ENCODE data around the gene PRELID3B. TPM values are rescaled to one million over a fixed set of nuclear protein-coding genes. Genes with fewer than 3 reads are reported as not detected.

Gene PRELID3B
- total RNA-seq, 1 donor from 2014 or later: 45.2 TPM

GRCh38 chr20:59006864-59007664 lies 35.5 kb downstream of the PRELID3B start, which contains the start of gene CTSZ:
Gene CTSZ, minus strand, starts transcription at chr20:59007254. Its CDS starts 126 bp downstream, at chr20:59007128.
- H3K9me3 Mint-ChIP-seq: no peaks in the 10 kb centered on the region
- TF ChIP-seq CTCF (IDR thresholded peaks at IDR 0.05; ENCODE audit: unreplicated experiment): no peak
- no peaks in the 10 kb centered on the region for H3K27me3 Mint-ChIP-seq (ENCODE audit: low read depth)
- peak within 1 kb of the TSS; percentile 75 for H3K27ac Mint-ChIP-seq
- peaks cover 5% of the 10 kb centered on the region for H3K36me3 Mint-ChIP-seq
- peak within 1 kb of the TSS; percentile 72 for H3K4me3 Mint-ChIP-seq
- H3K4me1 Mint-ChIP-seq: peaks cover 42% of the 10 kb centered on the region
- DNase-seq (ENCODE audit: low spot score in 2 of 2, unreplicated experiment in 2 of 2): peak in 1 of 2 experiments; percentile 65

DNA sequence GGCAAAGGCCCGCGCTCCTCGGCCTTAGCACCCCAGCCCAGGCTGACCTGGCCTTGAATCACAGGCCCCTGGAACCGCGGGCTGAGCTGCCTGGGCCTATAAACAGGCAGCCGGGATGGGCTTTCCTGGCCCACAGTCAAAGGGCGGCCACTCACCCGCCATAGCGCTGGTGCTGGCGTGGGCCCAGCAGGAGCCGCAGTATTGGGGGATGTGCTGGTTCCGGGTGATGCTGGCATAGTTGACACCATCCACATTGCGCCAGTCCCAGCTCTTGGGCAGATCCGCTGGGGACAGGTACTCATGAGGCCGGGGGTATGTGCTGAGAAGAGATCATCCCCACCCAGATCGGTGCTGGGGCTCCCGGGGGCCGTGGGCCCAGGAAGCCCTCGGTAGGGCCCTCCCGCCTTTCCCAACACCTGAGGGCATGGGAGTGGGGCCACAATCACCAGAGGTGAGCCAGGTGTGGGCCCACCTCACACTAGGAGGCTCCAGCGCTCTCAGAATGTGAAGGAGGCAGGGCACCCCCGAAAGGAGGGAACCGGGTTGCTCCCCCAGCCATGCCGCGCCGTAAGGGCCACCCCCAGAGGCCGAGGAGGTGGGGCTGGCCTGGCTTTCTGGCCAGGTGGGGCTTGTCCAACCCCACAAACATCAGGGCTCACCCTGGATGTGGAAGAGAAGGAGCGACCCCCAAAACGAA lies 36.3 kb downstream of the PRELID3B start:
- DNase-seq (ENCODE audit: low spot score in 2 of 2, unreplicated experiment in 2 of 2): no peak

GRCh38 chr20:59005523-59006166 lies 36.9 kb downstream of the PRELID3B start:
- TF ChIP-seq CTCF (IDR thresholded peaks at IDR 0.05; ENCODE audit: unreplicated experiment): no peak
- DNase-seq (ENCODE audit: low spot score in 2 of 2, unreplicated experiment in 2 of 2): no peak
- no peaks in the 10 kb centered on the region for H3K9me3 Mint-ChIP-seq
- no peak overlapping the region for H3K27ac Mint-ChIP-seq
- H3K4me1 Mint-ChIP-seq: peaks cover 33% of the 10 kb centered on the region
- peaks cover 9% of the 10 kb centered on the region for H3K36me3 Mint-ChIP-seq
- H3K27me3 Mint-ChIP-seq (ENCODE audit: low read depth): no peaks in the 10 kb centered on the region
- H3K4me3 Mint-ChIP-seq: peak overlapping the region; percentile 63

More for the DNA sequence above, 36.3 kb downstream of the PRELID3B start:
- Mint-ChIP-seq H3K27me3 (ENCODE audit: low read depth) (no peaks in the 10 kb centered on the region), H3K27ac (peak overlapping the region; percentile 9), H3K36me3 (peaks cover 9% of the 10 kb centered on the region), H3K9me3 (no peaks in the 10 kb centered on the region), H3K4me3 (peak overlapping the region; percentile 63), H3K4me1 (peaks cover 40% of the 10 kb centered on the region)
- no peak for TF ChIP-seq CTCF (IDR thresholded peaks at IDR 0.05; ENCODE audit: unreplicated experiment)

DNA sequence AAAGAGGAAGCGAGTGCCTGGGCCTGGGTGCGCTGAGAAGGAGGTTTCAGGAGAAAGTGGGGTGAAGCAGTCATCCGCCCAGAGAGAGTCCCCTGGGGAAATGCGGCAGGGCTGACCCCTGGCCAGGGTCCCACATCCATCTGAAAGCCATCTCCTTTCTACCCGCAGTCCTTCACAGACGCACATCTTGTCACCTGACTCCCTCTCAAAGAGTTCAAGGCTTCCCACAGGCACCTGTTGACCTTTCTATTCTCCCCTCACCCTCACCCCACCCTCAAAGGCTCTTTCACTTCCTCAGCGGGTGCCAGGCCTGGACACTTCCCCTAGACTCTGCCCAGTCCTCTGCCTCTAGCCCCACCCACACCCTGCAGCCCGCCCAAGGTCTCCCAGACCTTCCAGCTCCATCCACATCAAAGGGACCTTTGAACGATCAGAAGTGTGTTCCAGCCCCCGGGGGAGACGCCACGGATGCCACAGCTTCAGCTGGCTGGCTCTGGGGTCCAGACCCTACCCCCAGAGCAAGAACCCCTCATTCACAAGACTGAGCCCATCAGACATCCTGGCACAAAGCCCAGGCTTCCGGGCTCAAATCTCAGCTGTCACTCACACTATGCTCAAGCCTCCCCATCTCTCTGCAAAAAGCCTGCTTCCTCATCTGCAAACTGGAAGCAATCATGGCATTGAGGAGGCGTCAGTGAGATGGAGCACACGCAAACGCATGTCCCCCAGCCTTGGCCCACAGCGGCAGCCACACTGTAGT lies 37.6 kb downstream of the PRELID3B start:
- Mint-ChIP-seq H3K27me3 (ENCODE audit: low read depth) (no peaks in the 10 kb centered on the region), H3K27ac (peak overlapping the region; percentile 30), H3K9me3 (no peaks in the 10 kb centered on the region), H3K36me3 (peaks cover 14% of the 10 kb centered on the region), H3K4me1 (peaks cover 26% of the 10 kb centered on the region), H3K4me3 (peak overlapping the region; percentile 1)
- TF ChIP-seq CTCF (IDR thresholded peaks at IDR 0.05; ENCODE audit: unreplicated experiment): no peak
- no peak for DNase-seq (ENCODE audit: low spot score in 2 of 2, unreplicated experiment in 2 of 2)

GRCh38 chr20:59004493-59004762 lies 38.2 kb downstream of the PRELID3B start:
- no peak for DNase-seq (ENCODE audit: low spot score in 2 of 2, unreplicated experiment in 2 of 2)
- no peak for TF ChIP-seq CTCF (IDR thresholded peaks at IDR 0.05; ENCODE audit: unreplicated experiment)
- Mint-ChIP-seq H3K4me3 (no peak overlapping the region), H3K9me3 (no peaks in the 10 kb centered on the region), H3K27ac (no peak overlapping the region), H3K27me3 (ENCODE audit: low read depth) (no peaks in the 10 kb centered on the region), H3K4me1 (peaks cover 24% of the 10 kb centered on the region), H3K36me3 (peaks cover 14% of the 10 kb centered on the region)
